ENCODE results near the gene POU2AF1.
A peak's percentile ranks its signal among the peaks of the same experiment; 100 is the strongest.

Gene POU2AF1

GRCh38 chr11:111360150-111361043, 18.7 kb downstream of the POU2AF1 start:
- FAIRE-seq, result no peak

GRCh38 chr11:111359223-111360149, 19.6 kb downstream of the POU2AF1 start:
- no peak for FAIRE-seq

- no peak for FAIRE-seq
Observed at GRCh38 chr11:111358038-111359001, 20.8 kb downstream of the POU2AF1 start.

- FAIRE-seq, result no peak
Observed at GRCh38 chr11:111357150-111358037, 21.7 kb downstream of the POU2AF1 start.

GRCh38 chr11:111356660-111357048, 22.4 kb downstream of the POU2AF1 start:
- no peak for FAIRE-seq

GRCh38 chr11:111355956-111356659, 23.0 kb downstream of the POU2AF1 start:
- FAIRE-seq, result no peak

- no peak for FAIRE-seq
Observed at GRCh38 chr11:111355101-111355500, 24.0 kb downstream of the POU2AF1 start.

GRCh38 chr11:111354601-111354891, 24.5 kb downstream of the POU2AF1 start:
- no peak for FAIRE-seq

- no peak for FAIRE-seq
Observed at GRCh38 chr11:111353776-111354600, 25.1 kb downstream of the POU2AF1 start.

GRCh38 chr11:111352935-111353710, 26.0 kb downstream of the POU2AF1 start:
- FAIRE-seq, result no peak

GRCh38 chr11:111352231-111352746, 26.8 kb downstream of the POU2AF1 start:
- no peak for FAIRE-seq

- no peak for FAIRE-seq
Observed at GRCh38 chr11:111351374-111352055, 27.6 kb downstream of the POU2AF1 start.

- no peak for FAIRE-seq
Observed at GRCh38 chr11:111350811-111351210, 28.3 kb downstream of the POU2AF1 start.

GRCh38 chr11:111349191-111349695, 29.8 kb downstream of the POU2AF1 start:
- FAIRE-seq, result no peak

GRCh38 chr11:111348147-111348546, 30.9 kb downstream of the POU2AF1 start:
- peak; percentile 83 for FAIRE-seq

- FAIRE-seq, result no peak
Observed at GRCh38 chr11:111347723-111348115, 31.4 kb downstream of the POU2AF1 start.

GRCh38 chr11:111347002-111347722, 31.9 kb downstream of the POU2AF1 start:
- FAIRE-seq, result no peak

Data from colon (tissue), 2 donors.